H9 (cell line): ENCODE results near the gene MGAT4B. TPM values are rescaled to one million over a fixed set of nuclear protein-coding genes. Genes with fewer than 3 reads are reported as not detected.
A peak's percentile ranks its signal among the peaks of the same experiment; 100 is the strongest.

Experiments
- DNase-seq: peaks from one replicate; pipeline ENCODE4 v3.0.0-alpha.2; 2017
- H2AFZ ChIP-seq: one replicate; pipeline ENCODE4 v1.6.1; 2013; ENCODE audit warnings: mild to moderate bottlenecking, low read length, control low read depth, moderate library complexity
- H2AK5ac ChIP-seq: 2 replicates; pipeline ENCODE4 v1.6.1; 2013; ENCODE audit warnings: low read length, control low read depth, mixed read lengths; ENCODE audit not compliant: insufficient read length
- H2BK120ac ChIP-seq: one replicate; pipeline ENCODE4 v1.6.1; 2013; ENCODE audit warnings: low read depth, mild to moderate bottlenecking, low read length, control low read depth, inconsistent platforms; ENCODE audit not compliant: poor library complexity, severe bottlenecking
- H2BK12ac ChIP-seq: 2 replicates; pipeline ENCODE4 v1.6.1; 2013; ENCODE audit warnings: low read length, control low read depth, mixed read lengths, low read depth; ENCODE audit not compliant: insufficient read length
- H2BK15ac ChIP-seq: 2 replicates; pipeline ENCODE4 v1.6.1; 2013; ENCODE audit warnings: low read depth, low read length, control low read depth
- H2BK20ac ChIP-seq: one replicate; pipeline ENCODE4 v1.6.1; 2013; ENCODE audit warnings: low read depth, mild to moderate bottlenecking, low read length, control low read depth, inconsistent platforms; ENCODE audit not compliant: poor library complexity, severe bottlenecking
- H2BK5ac ChIP-seq: 2 replicates; pipeline ENCODE4 v1.6.1; 2013; ENCODE audit warnings: low read length, control low read depth, mixed read lengths; ENCODE audit not compliant: insufficient read length
- H3K14ac ChIP-seq: 2 replicates; pipeline ENCODE4 v1.6.1; 2013; ENCODE audit warnings: low read length, control low read depth; ENCODE audit not compliant: insufficient read depth
- H3K18ac ChIP-seq: 2 replicates; pipeline ENCODE4 v1.6.1; 2013; ENCODE audit warnings: low read depth, mild to moderate bottlenecking, mixed read lengths, low read length, control low read depth; ENCODE audit not compliant: insufficient read length
- H3K23ac ChIP-seq: 2 replicates; pipeline ENCODE4 v1.6.1; 2013; ENCODE audit warnings: low read length, control low read depth, mixed read lengths, low read depth; ENCODE audit not compliant: insufficient read length
- H3K23me2 ChIP-seq: 2 replicates; pipeline ENCODE4 v1.6.1; 2013; ENCODE audit warnings: low read depth, mild to moderate bottlenecking, mixed read lengths, low read length, control low read depth; ENCODE audit not compliant: insufficient read length, poor library complexity, severe bottlenecking
- H3K27ac ChIP-seq: 2 replicates; pipeline ENCODE4 v1.5.1; 2013; ENCODE audit warnings: low read length, control low read depth, mixed read lengths, low read depth; ENCODE audit not compliant: insufficient read length
- H3K27me3 ChIP-seq: 2 replicates; pipeline ENCODE4 v1.6.1; 2013; ENCODE audit warnings: low read length, control low read depth, inconsistent platforms; ENCODE audit not compliant: insufficient read depth
- H3K4ac ChIP-seq: 2 replicates; pipeline ENCODE4 v1.6.1; 2013; ENCODE audit warnings: low read depth, mild to moderate bottlenecking, control low read depth, inconsistent platforms, low read length, moderate library complexity
- H3K4me1 ChIP-seq: 2 replicates; pipeline ENCODE4 v1.6.1; 2013; ENCODE audit warnings: low read length, control low read depth, inconsistent platforms; ENCODE audit not compliant: insufficient read depth
- H3K4me2 ChIP-seq: 2 replicates; pipeline ENCODE4 v1.6.1; 2013; ENCODE audit warnings: low read length, control low read depth, mixed read lengths; ENCODE audit not compliant: insufficient read length, insufficient read depth
- H3K56ac ChIP-seq: 2 replicates; pipeline ENCODE4 v1.6.1; 2013; ENCODE audit warnings: low read depth, mild to moderate bottlenecking, mixed read lengths, low read length, control low read depth; ENCODE audit not compliant: insufficient read length
- H3K79me1 ChIP-seq: 2 replicates; pipeline ENCODE4 v1.6.1; 2013; ENCODE audit warnings: low read depth, mild to moderate bottlenecking, moderate library complexity, low read length, control low read depth, inconsistent platforms; ENCODE audit not compliant: insufficient read depth, poor library complexity, severe bottlenecking
- H3K79me2 ChIP-seq: 2 replicates; pipeline ENCODE4 v1.6.1; 2013; ENCODE audit warnings: low read length, control low read depth, inconsistent platforms; ENCODE audit not compliant: insufficient read depth
- H3K9ac ChIP-seq: 2 replicates; pipeline ENCODE4 v1.6.1; 2013; ENCODE audit warnings: low read length, control low read depth, mixed read lengths; ENCODE audit not compliant: insufficient read length; ENCODE audit errors: extremely low read depth
- H3K9me3 ChIP-seq: one replicate; pipeline ENCODE4 v1.6.1; 2013; ENCODE audit warnings: low read depth, low read length, inconsistent platforms; ENCODE audit not compliant: control insufficient read depth
- H3T11ph ChIP-seq: one replicate; pipeline ENCODE4 v1.6.1; 2013; ENCODE audit warnings: mild to moderate bottlenecking, low read length, control low read depth, inconsistent platforms
- H4K20me1 ChIP-seq: one replicate; pipeline ENCODE4 v1.6.1; 2013; ENCODE audit not compliant: control insufficient read depth, insufficient read length, insufficient read depth
- H4K5ac ChIP-seq: 2 replicates; pipeline ENCODE4 v1.6.1; 2013; ENCODE audit warnings: low read depth, mild to moderate bottlenecking, mixed read lengths, low read length, control low read depth; ENCODE audit not compliant: insufficient read length
- H4K8ac ChIP-seq: replicated peaks from 2 replicates; pipeline ENCODE4 v1.6.1; 2013; ENCODE audit warnings: low read length, control low read depth, mixed read lengths, low read depth; ENCODE audit not compliant: insufficient read length
- H4K91ac ChIP-seq: 2 replicates; pipeline ENCODE4 v1.6.1; 2013; ENCODE audit warnings: low read depth, mild to moderate bottlenecking, moderate library complexity, mixed read lengths, low read length, control low read depth; ENCODE audit not compliant: insufficient read length
- H3K27ac Mint-ChIP-seq, 3 experiments: 2 replicates in 2 of 3; 3 replicates in 1 of 3; pipeline ENCODE4 v1.8.0; 2020 to 2021; ENCODE audit warnings: mixed read lengths in 3 of 3, mild to moderate bottlenecking in 1 of 3, moderate library complexity in 1 of 3
- H3K27me3 Mint-ChIP-seq: 2 replicates; pipeline ENCODE4 v1.8.0; 2021; ENCODE audit warnings: low read depth, mild to moderate bottlenecking, moderate library complexity, mixed read lengths
- H3K36me3 Mint-ChIP-seq, 3 experiments: 2 replicates in 2 of 3; 3 replicates in 1 of 3; pipeline ENCODE4 v1.8.0; 2020 to 2021; ENCODE audit warnings: low read depth in 3 of 3, mixed read lengths in 3 of 3; ENCODE audit not compliant: insufficient read depth in 1 of 3
- H3K4me1 Mint-ChIP-seq, 2 experiments: 2 replicates each; pipeline ENCODE4 v1.8.0; 2020; ENCODE audit warnings: mixed read lengths in 2 of 2
- H3K4me3 Mint-ChIP-seq, 2 experiments: 2 replicates in 1 of 2; 3 replicates in 1 of 2; pipeline ENCODE4 v1.8.0; 2020 to 2021; ENCODE audit warnings: mild to moderate bottlenecking in 2 of 2, mixed read lengths in 2 of 2, moderate library complexity in 1 of 2
- H3K9me3 Mint-ChIP-seq, 2 experiments: 2 replicates in 1 of 2; 3 replicates in 1 of 2; pipeline ENCODE4 v1.8.0; 2020; ENCODE audit warnings: mild to moderate bottlenecking in 2 of 2, mixed read lengths in 2 of 2, moderate library complexity in 1 of 2
- CTCF ChIP-seq: fragments of 200-600 bp; sonication (generic); conservative IDR thresholded peaks from 3 replicates; pipeline ENCODE4 v1.8.0; 2021; ENCODE audit warnings: antibody characterized with exemption, mild to moderate bottlenecking
- WGBS: extraction: QIAGEN DNeasy Blood & Tissue Kit; methylation state at CpG from one replicate; pipeline ENCODE4 v1.1.7; 2013; ENCODE audit warnings: missing lambda C conversion rate, low lambda C conversion rate, mixed read lengths; ENCODE audit not compliant: insufficient read length; ENCODE audit errors: extremely low coverage; 5-methylcytosine and 5-hydroxymethylcytosine counted together
- total RNA-seq: library from RNA; stranded (reverse); gene quantifications from 2 replicates; pipeline ENCODE4 v1.2.1, GENCODE V29; 2021

The MGAT4B gene
- total RNA-seq, 1 experiment from 2014 or later, result 147 TPM

GRCh38 chr5:179763215-179763945 lies 43.3 kb downstream of the MGAT4B start:
- Histone ChIP-seq H3K79me2 (peaks cover 9% of the 10 kb centered on the region; the same call in 1 of the 2 replicates), H3K4ac (no peak overlapping the region), H3K9me3 (no peaks in the 10 kb centered on the region), H2BK20ac (no peak overlapping the region), H4K5ac (no peak overlapping the region), H3K56ac (no peak overlapping the region), H2BK12ac (no peak overlapping the region), H3K9ac (no peak overlapping the region), H2BK120ac (no peak overlapping the region), H3K23me2 (no peaks in the 10 kb centered on the region), H2BK5ac (no peak overlapping the region), H4K8ac (no peak overlapping the region), H3K27me3 (no peaks in the 10 kb centered on the region), H3K14ac (no peak overlapping the region), H2AK5ac (no peak overlapping the region), H2AFZ (no peak overlapping the region), H3K4me1 (no peaks in the 10 kb centered on the region), H4K91ac (no peak overlapping the region), H3K79me1 (peaks cover 11% of the 10 kb centered on the region), H3K4me2 (no peak overlapping the region), H3K18ac (no peak overlapping the region), H2BK15ac (no peak overlapping the region), H4K20me1 (no peaks in the 10 kb centered on the region), H3T11ph (no peak overlapping the region), H3K23ac (no peak overlapping the region), H3K27ac (no peak overlapping the region)
- no peaks in the 10 kb centered on the region; the same call in 1 of the 2 replicates for H3K27me3 Mint-ChIP-seq
- H3K9me3 Mint-ChIP-seq, result no peaks in the 10 kb centered on the region
- peak; percentile 70 for DNase-seq
- peak overlapping the region; percentile 19 to 87 (median 53); a peak in 5 of 7 replicates for H3K27ac Mint-ChIP-seq
- no CpG with 5 or more reads among the region's 10 CpGs for WGBS
- TF ChIP-seq CTCF, result peak; percentile 90
- H3K4me1 Mint-ChIP-seq, result peaks cover 38 to 49% of the 10 kb centered on the region in 2 experiments
- no peak overlapping the region; a peak in 1 of 5 replicates for H3K4me3 Mint-ChIP-seq
- peaks cover 14 to 38% (median 35%) of the 10 kb centered on the region in 3 experiments for H3K36me3 Mint-ChIP-seq
